PC-9 (cell line): ENCODE results near the gene GRIK3. TPM values are rescaled to one million over a fixed set of nuclear protein-coding genes. Genes with fewer than 3 reads are reported as not detected.

Experiments used
- BruUV-seq: library from RNA; stranded (reverse); fragments of 400-500 nt; replicated peaks from 2 replicates; lab custom pipeline; 2021; lab: Mats Ljungman, UMichigan
- CTCF ChIA-PET: fragments of 300-600 bp; sonication (Branson Sonifier 250); formaldehyde crosslinking; loops from one replicate; lab custom pipeline; 2022; ENCODE audit warnings: antibody characterized with exemption; lab: Charles Lee
- POLR2A ChIA-PET: fragments of 300-600 bp; sonication (Branson Sonifier 250); formaldehyde crosslinking; loops from one replicate; lab custom pipeline; 2022; ENCODE audit warnings: antibody characterized with exemption; ENCODE audit not compliant: unreplicated experiment; lab: Charles Lee
- DNase-seq, 2 experiments: peaks; one replicate each; pipeline versions ENCODE4 v3.0.0 to v3.0.0-alpha.2; 2015 to 2022; ENCODE audit warnings: mixed read lengths in 1 of 2
- H2AFZ ChIP-seq: fragments of 200-600 bp; sonication (generic); 2 replicates; pipeline ENCODE4 v1.8.1; 2017; ENCODE audit warnings: antibody characterized with exemption
- H3F3A ChIP-seq: fragments of 200-600 bp; sonication (generic); 2 replicates; pipeline ENCODE4 v1.8.1; 2017; ENCODE audit warnings: antibody characterized with exemption, mild to moderate bottlenecking, low read depth; ENCODE audit not compliant: insufficient read depth
- H3K27ac ChIP-seq: fragments of 200-600 bp; sonication (generic); 2 replicates; pipeline ENCODE4 v1.6.1; 2016; ENCODE audit warnings: mixed run types
- H3K27me3 ChIP-seq: fragments of 200-600 bp; sonication (generic); 2 replicates; pipeline ENCODE4 v1.6.1; 2016; ENCODE audit warnings: low read depth, mixed run types; ENCODE audit not compliant: insufficient read depth
- H3K36me3 ChIP-seq: fragments of 200-600 bp; sonication (generic); 2 replicates; pipeline ENCODE4 v1.6.1; 2016; ENCODE audit warnings: low read depth, mixed run types
- H3K4me1 ChIP-seq: fragments of 200-600 bp; sonication (generic); replicated peaks from 2 replicates; pipeline ENCODE4 v1.6.1; 2016; ENCODE audit warnings: mixed run types; ENCODE audit not compliant: insufficient read depth
- H3K4me2 ChIP-seq: fragments of 200-600 bp; sonication (generic); 2 replicates; pipeline ENCODE4 v1.6.1; 2017; ENCODE audit warnings: mixed run types
- H3K4me3 ChIP-seq: fragments of 200-600 bp; sonication (generic); 2 replicates; pipeline ENCODE4 v1.6.1; 2016; ENCODE audit warnings: mixed run types
- H3K79me2 ChIP-seq: fragments of 200-600 bp; sonication (generic); 2 replicates; pipeline ENCODE4 v1.6.1; 2017; ENCODE audit warnings: low read depth, mixed run types
- H3K9me2 ChIP-seq: fragments of 200-600 bp; sonication (generic); 2 replicates; pipeline ENCODE4 v1.8.1; 2017; ENCODE audit warnings: mild to moderate bottlenecking; ENCODE audit not compliant: insufficient read depth
- H3K9me3 ChIP-seq: fragments of 200-600 bp; sonication (generic); 2 replicates; pipeline ENCODE4 v1.8.1; 2016; ENCODE audit warnings: low read depth; ENCODE audit not compliant: insufficient read depth
- H4K20me1 ChIP-seq: fragments of 200-600 bp; sonication (generic); 2 replicates; pipeline ENCODE4 v1.8.1; 2017; ENCODE audit not compliant: insufficient read depth
- EZH2 ChIP-seq: fragments of 200-600 bp; sonication (generic); IDR thresholded peaks from 2 replicates; pipeline ENCODE4 v1.8.0; 2017; ENCODE audit warnings: antibody characterized with exemption, low read depth
- intact Hi-C: fragments of 100-400 bp; cut with micrococcal nuclease; formaldehyde crosslinking; loops from one replicate; pipeline ENCODE4 v1.10.0; 2022; ENCODE audit not compliant: unreplicated experiment
- total RNA-seq: library from RNA; stranded (reverse); gene quantifications from 2 replicates; pipeline ENCODE4 v1.2.3, GENCODE V29; 2021
- TF ChIP-seq, protein P1 (sequence below): fragments of 200-600 bp; sonication (generic); conservative IDR thresholded peaks from 2 replicates; pipeline ENCODE4 v1.6.1; 2017; ENCODE audit warnings: mixed run types, antibody characterized with exemption, mild to moderate bottlenecking, moderate library complexity

The GRIK3 gene
- total RNA-seq, 1 experiment from 2014 or later, result not detected

DNA sequence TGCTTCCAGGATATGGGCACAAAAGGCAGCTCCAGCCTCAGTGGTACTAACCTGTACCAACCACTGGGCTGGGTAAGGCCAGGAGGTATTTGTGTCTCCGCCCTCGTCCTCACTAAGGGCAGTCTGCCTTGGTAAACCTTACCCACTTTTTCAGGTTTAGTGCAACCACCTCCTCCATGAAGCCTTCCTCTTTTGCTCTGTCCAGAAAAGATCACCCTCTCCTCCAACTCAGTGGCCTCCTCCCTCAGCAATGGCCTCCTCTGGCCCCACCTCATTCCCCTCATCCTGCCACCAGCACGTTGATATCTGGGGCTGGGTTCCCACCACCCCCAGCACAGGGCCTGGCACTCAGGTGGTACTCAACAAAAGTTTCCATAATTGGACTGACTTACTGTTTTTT is 161.5 kb downstream of the GRIK3 start:
- H4K20me1 ChIP-seq, result no peaks in the 10 kb centered on the region; the same call in 1 of the 2 replicates
- CTCF ChIA-PET, result no interaction called here

GRCh38 chr1:36872126-36872754 is 162.1 kb downstream of the GRIK3 start:
- no peak for TF ChIP-seq EZH2
- Histone ChIP-seq H3K4me3 (no peak overlapping the region), H2AFZ (no peak overlapping the region), H3K36me3 (no peaks in the 10 kb centered on the region), H3K27ac (no peak overlapping the region), H3K27me3 (peaks cover 42% of the 10 kb centered on the region), H3K4me1 (no peaks in the 10 kb centered on the region), H3F3A (no peaks in the 10 kb centered on the region), H3K4me2 (no peak overlapping the region), H4K20me1 (no peaks in the 10 kb centered on the region; the same call in 1 of the 2 replicates), H3K9me2 (no peaks in the 10 kb centered on the region), H3K79me2 (no peaks in the 10 kb centered on the region), H3K9me3 (no peaks in the 10 kb centered on the region)
- DNase-seq, result no peak
- ChIA-PET POLR2A (no interaction called here), CTCF (no interaction called here)
- intact Hi-C loops, result no loop called here
- BruUV-seq, result no TSS peak

More for the DNA sequence above, 161.5 kb downstream of the GRIK3 start:
- H3K9me2 ChIP-seq, result no peaks in the 10 kb centered on the region
- H3K9me3 ChIP-seq, result no peaks in the 10 kb centered on the region; the same call in 1 of the 2 replicates
- H3K27me3 ChIP-seq, result peaks cover 39% of the 10 kb centered on the region; the same call in 1 of the 2 replicates
- H3K4me1 ChIP-seq, result no peaks in the 10 kb centered on the region
- H3K27ac ChIP-seq, result no peak overlapping the region
- POLR2A ChIA-PET, result no interaction called here
- DNase-seq, result no peak
- BruUV-seq, result no TSS peak
- no peaks in the 10 kb centered on the region for H3F3A ChIP-seq
- no peaks in the 10 kb centered on the region for H3K79me2 ChIP-seq
- H3K4me3 ChIP-seq, result no peak overlapping the region
- no peaks in the 10 kb centered on the region for H3K36me3 ChIP-seq
- intact Hi-C loops, result no loop called here
- no peak for TF ChIP-seq EZH2
- TF ChIP-seq, protein P1, sequence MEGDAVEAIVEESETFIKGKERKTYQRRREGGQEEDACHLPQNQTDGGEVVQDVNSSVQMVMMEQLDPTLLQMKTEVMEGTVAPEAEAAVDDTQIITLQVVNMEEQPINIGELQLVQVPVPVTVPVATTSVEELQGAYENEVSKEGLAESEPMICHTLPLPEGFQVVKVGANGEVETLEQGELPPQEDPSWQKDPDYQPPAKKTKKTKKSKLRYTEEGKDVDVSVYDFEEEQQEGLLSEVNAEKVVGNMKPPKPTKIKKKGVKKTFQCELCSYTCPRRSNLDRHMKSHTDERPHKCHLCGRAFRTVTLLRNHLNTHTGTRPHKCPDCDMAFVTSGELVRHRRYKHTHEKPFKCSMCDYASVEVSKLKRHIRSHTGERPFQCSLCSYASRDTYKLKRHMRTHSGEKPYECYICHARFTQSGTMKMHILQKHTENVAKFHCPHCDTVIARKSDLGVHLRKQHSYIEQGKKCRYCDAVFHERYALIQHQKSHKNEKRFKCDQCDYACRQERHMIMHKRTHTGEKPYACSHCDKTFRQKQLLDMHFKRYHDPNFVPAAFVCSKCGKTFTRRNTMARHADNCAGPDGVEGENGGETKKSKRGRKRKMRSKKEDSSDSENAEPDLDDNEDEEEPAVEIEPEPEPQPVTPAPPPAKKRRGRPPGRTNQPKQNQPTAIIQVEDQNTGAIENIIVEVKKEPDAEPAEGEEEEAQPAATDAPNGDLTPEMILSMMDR, result no peak
- no peak overlapping the region for H3K4me2 ChIP-seq
- no peak overlapping the region for H2AFZ ChIP-seq

GRCh38 chr1:36871146-36871971 is 163.0 kb downstream of the GRIK3 start:
- H3K79me2 ChIP-seq, result no peaks in the 10 kb centered on the region
- no peaks in the 10 kb centered on the region for H3K9me2 ChIP-seq
- no peaks in the 10 kb centered on the region for H3K4me1 ChIP-seq
- no peak overlapping the region for H2AFZ ChIP-seq
- H3K9me3 ChIP-seq, result no peaks in the 10 kb centered on the region
- no peaks in the 10 kb centered on the region for H3F3A ChIP-seq
- intact Hi-C loops, result no loop called here
- no peak overlapping the region for H3K27ac ChIP-seq
- ChIA-PET POLR2A (no interaction called here), CTCF (no interaction called here)
- BruUV-seq, result no TSS peak
- peaks cover 41% of the 10 kb centered on the region for H3K27me3 ChIP-seq
- no peak for TF ChIP-seq EZH2
- TF ChIP-seq, protein P1, result no peak
- DNase-seq, result peak in 1 of 2 experiments; percentile 48
- H3K36me3 ChIP-seq, result no peaks in the 10 kb centered on the region
- H3K4me3 ChIP-seq, result no peak overlapping the region
- no peaks in the 10 kb centered on the region; the same call in 1 of the 2 replicates for H4K20me1 ChIP-seq
- H3K4me2 ChIP-seq, result no peak overlapping the region
